ENCODE data around the gene TSPAN18. TPM values are rescaled to one million over a fixed set of nuclear protein-coding genes. Genes with fewer than 3 reads are reported as not detected.

Gene TSPAN18
- total RNA-seq, 2 experiments from 2014 or later, result 1.4 to 2.3 TPM

GRCh38 chr11:44764583-44764982 is 37.8 kb downstream of the TSPAN18 start:
- POLR2A ChIA-PET, result no interaction called here
- peaks cover 4% of the 10 kb centered on the region for H3K36me3 Mint-ChIP-seq (ENCODE audit: low read depth)
- CTCF ChIA-PET, result no interaction called here

GRCh38 chr11:44765026-44765595 is 38.3 kb downstream of the TSPAN18 start:
- ATAC-seq (no peak), DNase-seq (no peak)
- ChIA-PET POLR2A (no interaction called here), CTCF (interaction anchor here (0.6 kb wide), 1 partner anchor 69 kb away, joined by 3 read pairs; no protein-coding TSS in a partner anchor)
- peaks cover 4% of the 10 kb centered on the region for H3K36me3 Mint-ChIP-seq (ENCODE audit: low read depth)
- peaks cover 3% of the 10 kb centered on the region for H3K4me1 Mint-ChIP-seq
- no peak overlapping the region for H3K27ac Mint-ChIP-seq
- intact Hi-C loops (cut with DNase I, micrococcal nuclease), result no loop called here
- no peak overlapping the region for H3K4me3 Mint-ChIP-seq
- peaks cover 2% of the 10 kb centered on the region for H3K9me3 Mint-ChIP-seq (ENCODE audit: low read depth)
- no peaks in the 10 kb centered on the region for H3K27me3 Mint-ChIP-seq

More at GRCh38 chr11:44764583-44764982, 37.8 kb downstream of the TSPAN18 start:
- Mint-ChIP-seq H3K27ac (no peak overlapping the region), H3K27me3 (no peaks in the 10 kb centered on the region), H3K4me1 (peaks cover 3% of the 10 kb centered on the region), H3K4me3 (no peak overlapping the region), H3K9me3 (ENCODE audit: low read depth) (peaks cover 2% of the 10 kb centered on the region)
- intact Hi-C loops (cut with DNase I, micrococcal nuclease), result no loop called here
- DNase-seq (no peak), ATAC-seq (no peak)

GRCh38 chr11:44765676-44766075 is 38.9 kb downstream of the TSPAN18 start:
- POLR2A ChIA-PET, result no interaction called here
- Mint-ChIP-seq H3K4me1 (peaks cover 3% of the 10 kb centered on the region), H3K27me3 (no peaks in the 10 kb centered on the region)

GRCh38 chr11:44766112-44766971 is 39.6 kb downstream of the TSPAN18 start:
- H3K4me3 Mint-ChIP-seq, result no peak overlapping the region
- CTCF ChIA-PET, result interaction anchor here (0.6 to 1.7 kb wide), 5 partner anchors 8 to 133 kb away, joined by 3 to 12 read pairs (median 3); no protein-coding TSS in a partner anchor
- DNase-seq (no peak), ATAC-seq (no peak)
- H3K27me3 Mint-ChIP-seq, result no peaks in the 10 kb centered on the region
- H3K27ac Mint-ChIP-seq, result no peak overlapping the region
- H3K36me3 Mint-ChIP-seq (ENCODE audit: low read depth), result peaks cover 4% of the 10 kb centered on the region
- H3K4me1 Mint-ChIP-seq, result peaks cover 3% of the 10 kb centered on the region
- POLR2A ChIA-PET, result no interaction called here
- intact Hi-C loops (cut with DNase I, micrococcal nuclease), result no loop called here
- peaks cover 2% of the 10 kb centered on the region for H3K9me3 Mint-ChIP-seq (ENCODE audit: low read depth)

More at GRCh38 chr11:44765676-44766075, 38.9 kb downstream of the TSPAN18 start:
- ATAC-seq, result no peak
- H3K9me3 Mint-ChIP-seq (ENCODE audit: low read depth), result peaks cover 2% of the 10 kb centered on the region
- H3K4me3 Mint-ChIP-seq, result no peak overlapping the region
- H3K36me3 Mint-ChIP-seq (ENCODE audit: low read depth), result peaks cover 4% of the 10 kb centered on the region
- intact Hi-C loops (cut with DNase I, micrococcal nuclease), result no loop called here
- no peak overlapping the region for H3K27ac Mint-ChIP-seq
- DNase-seq, result no peak
- CTCF ChIA-PET, result interaction anchor here (0.6 kb wide), 1 partner anchor 69 kb away, joined by 3 read pairs; no protein-coding TSS in a partner anchor

- CTCF ChIA-PET, result interaction anchor here (0.6 to 1.7 kb wide), 7 partner anchors 9 to 160 kb away, joined by 3 to 12 read pairs (median 4); no protein-coding TSS in a partner anchor
- Mint-ChIP-seq H3K9me3 (ENCODE audit: low read depth) (peaks cover 2% of the 10 kb centered on the region), H3K36me3 (ENCODE audit: low read depth) (peaks cover 4% of the 10 kb centered on the region), H3K27me3 (no peaks in the 10 kb centered on the region), H3K27ac (no peak overlapping the region), H3K4me3 (no peak overlapping the region), H3K4me1 (peaks cover 3% of the 10 kb centered on the region)
- no peak for DNase-seq
- intact Hi-C loops (cut with DNase I, micrococcal nuclease), result no loop called here
- no peak for ATAC-seq
- POLR2A ChIA-PET, result no interaction called here
Measured at GRCh38 chr11:44766972-44767278, 40.2 kb downstream of the TSPAN18 start.

GRCh38 chr11:44767421-44767820 is 40.7 kb downstream of the TSPAN18 start:
- Mint-ChIP-seq H3K36me3 (ENCODE audit: low read depth) (peaks cover 4% of the 10 kb centered on the region), H3K27ac (no peak overlapping the region), H3K9me3 (ENCODE audit: low read depth) (peaks cover 2% of the 10 kb centered on the region), H3K4me3 (no peak overlapping the region), H3K27me3 (no peaks in the 10 kb centered on the region), H3K4me1 (peaks cover 3% of the 10 kb centered on the region)
- POLR2A ChIA-PET, result no interaction called here
- DNase-seq (no peak), ATAC-seq (no peak)
- CTCF ChIA-PET, result interaction anchor here (0.6 to 1.7 kb wide), 7 partner anchors 9 to 159 kb away, joined by 3 to 12 read pairs (median 4); no protein-coding TSS in a partner anchor
- intact Hi-C loops (cut with DNase I, micrococcal nuclease), result no loop called here

GRCh38 chr11:44770401-44770800 is 43.6 kb downstream of the TSPAN18 start:
- H3K4me3 Mint-ChIP-seq, result no peak overlapping the region
- ChIA-PET CTCF (no interaction called here), POLR2A (no interaction called here)
- no peak overlapping the region for H3K27ac Mint-ChIP-seq
- intact Hi-C loops (cut with DNase I, micrococcal nuclease), result no loop called here
- peaks cover 4% of the 10 kb centered on the region for H3K36me3 Mint-ChIP-seq (ENCODE audit: low read depth)
- H3K9me3 Mint-ChIP-seq (ENCODE audit: low read depth), result peaks cover 2% of the 10 kb centered on the region
- DNase-seq (no peak), ATAC-seq (no peak)
- peaks cover 5% of the 10 kb centered on the region for H3K4me1 Mint-ChIP-seq
- H3K27me3 Mint-ChIP-seq, result no peaks in the 10 kb centered on the region

GRCh38 chr11:44771252-44771734 is 44.5 kb downstream of the TSPAN18 start:
- no peak overlapping the region for H3K4me3 Mint-ChIP-seq
- H3K27me3 Mint-ChIP-seq, result no peaks in the 10 kb centered on the region
- H3K4me1 Mint-ChIP-seq, result peaks cover 5% of the 10 kb centered on the region
- H3K36me3 Mint-ChIP-seq (ENCODE audit: low read depth), result peaks cover 4% of the 10 kb centered on the region
- DNase-seq (no peak), ATAC-seq (no peak)
- H3K27ac Mint-ChIP-seq, result no peak overlapping the region
- intact Hi-C loops (cut with DNase I, micrococcal nuclease), result no loop called here
- CTCF ChIA-PET, result no interaction called here
- POLR2A ChIA-PET, result no interaction called here
- peaks cover 2% of the 10 kb centered on the region for H3K9me3 Mint-ChIP-seq (ENCODE audit: low read depth)

GRCh38 chr11:44771841-44772240 is 45.1 kb downstream of the TSPAN18 start:
- Mint-ChIP-seq H3K9me3 (ENCODE audit: low read depth) (peaks cover 2% of the 10 kb centered on the region), H3K36me3 (ENCODE audit: low read depth) (peaks cover 4% of the 10 kb centered on the region), H3K27me3 (no peaks in the 10 kb centered on the region), H3K4me3 (no peak overlapping the region), H3K27ac (no peak overlapping the region), H3K4me1 (peaks cover 5% of the 10 kb centered on the region)
- no peak for ATAC-seq
- ChIA-PET CTCF (no interaction called here), POLR2A (no interaction called here)
- intact Hi-C loops (cut with DNase I, micrococcal nuclease), result no loop called here
- no peak for DNase-seq

- ATAC-seq (no peak), DNase-seq (no peak)
- ChIA-PET POLR2A (interaction anchor here (0.6 kb wide), 1 partner anchor 144 kb away, joined by 3 read pairs; no protein-coding TSS in a partner anchor), CTCF (interaction anchor here (0.8 to 1.5 kb wide), 7 partner anchors 15 to 156 kb away, joined by 3 to 4 read pairs (median 3); no protein-coding TSS in a partner anchor)
- no peak overlapping the region for H3K27ac Mint-ChIP-seq
- H3K9me3 Mint-ChIP-seq (ENCODE audit: low read depth), result no peaks in the 10 kb centered on the region
- H3K36me3 Mint-ChIP-seq (ENCODE audit: low read depth), result no peaks in the 10 kb centered on the region
- peaks cover 5% of the 10 kb centered on the region for H3K4me1 Mint-ChIP-seq
- H3K27me3 Mint-ChIP-seq, result no peaks in the 10 kb centered on the region
- H3K4me3 Mint-ChIP-seq, result no peak overlapping the region
- intact Hi-C loops (cut with DNase I, micrococcal nuclease), result no loop called here
Measured at GRCh38 chr11:44773351-44773965, 46.7 kb downstream of the TSPAN18 start.

GRCh38 chr11:44774108-44774507 is 47.3 kb downstream of the TSPAN18 start:
- intact Hi-C loops (cut with DNase I, micrococcal nuclease), result loop anchor here (2.0 kb wide), 2 partner anchors 45 to 217 kb away; no protein-coding TSS in a partner anchor
- H3K27ac Mint-ChIP-seq, result no peak overlapping the region
- peaks cover 5% of the 10 kb centered on the region for H3K4me1 Mint-ChIP-seq
- DNase-seq (no peak), ATAC-seq (no peak)
- H3K27me3 Mint-ChIP-seq, result no peaks in the 10 kb centered on the region
- no peaks in the 10 kb centered on the region for H3K9me3 Mint-ChIP-seq (ENCODE audit: low read depth)
- H3K36me3 Mint-ChIP-seq (ENCODE audit: low read depth), result no peaks in the 10 kb centered on the region
- POLR2A ChIA-PET, result interaction anchor here (0.6 kb wide), 1 partner anchor 144 kb away, joined by 3 read pairs; no protein-coding TSS in a partner anchor
- H3K4me3 Mint-ChIP-seq, result no peak overlapping the region
- CTCF ChIA-PET, result interaction anchor here (0.6 to 1.5 kb wide), 9 partner anchors 14 to 152 kb away, joined by 3 to 4 read pairs (median 3); no protein-coding TSS in a partner anchor
